HepG2 (cell line): ENCODE results near the gene PRKCSH. TPM values are rescaled to one million over a fixed set of nuclear protein-coding genes. Genes with fewer than 3 reads are reported as not detected.

Experiments used
- AHR ChIP-seq: IDR thresholded peaks from 2 replicates; pipeline ENCODE4 v1.6.1; 2018; ENCODE audit warnings: missing genetic modification reagents, missing compliant biosample characterization
- DNMT3B ChIP-seq: conservative IDR thresholded peaks from 2 replicates; pipeline ENCODE4 v1.6.1; 2016; ENCODE audit warnings: missing biosample characterization, control low read depth
- HMG20B ChIP-seq: conservative IDR thresholded peaks from 2 replicates; pipeline ENCODE4 v1.6.1; 2016; ENCODE audit warnings: missing genetic modification reagents, missing compliant biosample characterization
- LCORL ChIP-seq, 2 experiments: fragments of 450-650 bp in 1 of 2; sonication (generic) in 1 of 2; formaldehyde crosslinking in 1 of 2; IDR thresholded peaks; 2 replicates each; pipeline versions ENCODE4 v1.5.0 to v1.6.1; 2017 to 2020; ENCODE audit warnings: antibody characterized with exemption in 1 of 2, missing genetic modification reagents in 1 of 2
- MAFF ChIP-seq: IDR thresholded peaks from 2 replicates; pipeline ENCODE4 v1.6.1; 2011; ENCODE audit warnings: low read depth, low read length, improper control_type of control experiment
- NFKB2 ChIP-seq: sonication (generic); formaldehyde crosslinking; IDR thresholded peaks from 2 replicates; pipeline ENCODE4 v1.4.0; 2020; ENCODE audit warnings: missing genetic modification reagents, borderline replicate concordance
- PHF21A ChIP-seq: sonication (generic); formaldehyde crosslinking; IDR thresholded peaks from 2 replicates; pipeline ENCODE4 v1.5.0; 2020; ENCODE audit warnings: mild to moderate bottlenecking, missing genetic modification reagents
- RBAK ChIP-seq: sonication (generic); formaldehyde crosslinking; IDR thresholded peaks from 2 replicates; pipeline ENCODE4 v1.5.1; 2020; ENCODE audit warnings: mild to moderate bottlenecking, missing genetic modification reagents
- TP53 ChIP-seq: sonication (generic); formaldehyde crosslinking; conservative IDR thresholded peaks from 2 replicates; pipeline ENCODE4 v1.4.0; 2020; ENCODE audit warnings: missing genetic modification reagents
- ZBTB7A ChIP-seq: sonication (generic); formaldehyde crosslinking; IDR thresholded peaks from 2 replicates; pipeline ENCODE4 v1.8.0; 2022; ENCODE audit warnings: mild to moderate bottlenecking, missing genetic modification reagents
- ZNF253 ChIP-seq: sonication (generic); formaldehyde crosslinking; IDR thresholded peaks from 2 replicates; pipeline ENCODE4 v1.8.0; 2022; ENCODE audit warnings: mild to moderate bottlenecking, missing genetic modification reagents, borderline replicate concordance
- polyA plus RNA-seq, 8 experiments: library from polyadenylated mRNA; depleted of rRNA in 3 of 8; stranded (reverse) in 7 of 8; unstranded in 1 of 8; fragments of >200 nt; fragmentation: Illumina TruSeq in 4 of 8; extraction: Trizol in 4 of 8; gene quantifications; 2 replicates each; pipeline versions ENCODE4 v1.2.1 to v1.2.3, GENCODE V29; 2011 to 2016; ENCODE audit warnings: low read depth in 4 of 8, missing spikeins in 1 of 8, mixed read lengths in 1 of 8; ENCODE audit not compliant: insufficient read depth in 1 of 8
- total RNA-seq, 5 experiments: library from RNA; depleted of rRNA; stranded (reverse); fragments of >200 nt; fragmentation: Illumina TruSeq; extraction: Trizol; gene quantifications; 2 replicates each; pipeline ENCODE4 v1.2.3, GENCODE V29; 2016; ENCODE audit warnings: low read depth in 1 of 5
- TF ChIP-seq, protein P1 (sequence below): sonication (generic); formaldehyde crosslinking; conservative IDR thresholded peaks from 2 replicates; pipeline ENCODE4 v1.4.0; 2020; ENCODE audit warnings: mild to moderate bottlenecking, missing genetic modification reagents, moderate library complexity
- TF ChIP-seq, protein P2 (sequence below): sonication (generic); formaldehyde crosslinking; IDR thresholded peaks from 2 replicates; pipeline ENCODE4 v1.8.1; 2023; ENCODE audit warnings: mild to moderate bottlenecking, missing genetic modification reagents
- TF ChIP-seq, protein P3 (sequence below): sonication (generic); formaldehyde crosslinking; IDR thresholded peaks from 2 replicates; pipeline ENCODE4 v1.5.1; 2020; ENCODE audit warnings: mild to moderate bottlenecking, missing genetic modification reagents, moderate library complexity
- TF ChIP-seq, protein P4 (sequence below): sonication (generic); formaldehyde crosslinking; IDR thresholded peaks from 2 replicates; pipeline ENCODE4 v1.4.0; 2020; ENCODE audit warnings: mild to moderate bottlenecking, low read depth, missing genetic modification reagents
- TF ChIP-seq, protein P5 (sequence below): sonication (generic); formaldehyde crosslinking; IDR thresholded peaks from 2 replicates; pipeline ENCODE4 v1.4.0; 2020; ENCODE audit warnings: low read depth, missing genetic modification reagents

The PRKCSH gene
- total and polyA plus RNA-seq, 2 of the 13 experiments (the other 11 are each of a cell fraction or from before 2014, with no cell fraction given): 85.1 to 125 TPM

DNA sequence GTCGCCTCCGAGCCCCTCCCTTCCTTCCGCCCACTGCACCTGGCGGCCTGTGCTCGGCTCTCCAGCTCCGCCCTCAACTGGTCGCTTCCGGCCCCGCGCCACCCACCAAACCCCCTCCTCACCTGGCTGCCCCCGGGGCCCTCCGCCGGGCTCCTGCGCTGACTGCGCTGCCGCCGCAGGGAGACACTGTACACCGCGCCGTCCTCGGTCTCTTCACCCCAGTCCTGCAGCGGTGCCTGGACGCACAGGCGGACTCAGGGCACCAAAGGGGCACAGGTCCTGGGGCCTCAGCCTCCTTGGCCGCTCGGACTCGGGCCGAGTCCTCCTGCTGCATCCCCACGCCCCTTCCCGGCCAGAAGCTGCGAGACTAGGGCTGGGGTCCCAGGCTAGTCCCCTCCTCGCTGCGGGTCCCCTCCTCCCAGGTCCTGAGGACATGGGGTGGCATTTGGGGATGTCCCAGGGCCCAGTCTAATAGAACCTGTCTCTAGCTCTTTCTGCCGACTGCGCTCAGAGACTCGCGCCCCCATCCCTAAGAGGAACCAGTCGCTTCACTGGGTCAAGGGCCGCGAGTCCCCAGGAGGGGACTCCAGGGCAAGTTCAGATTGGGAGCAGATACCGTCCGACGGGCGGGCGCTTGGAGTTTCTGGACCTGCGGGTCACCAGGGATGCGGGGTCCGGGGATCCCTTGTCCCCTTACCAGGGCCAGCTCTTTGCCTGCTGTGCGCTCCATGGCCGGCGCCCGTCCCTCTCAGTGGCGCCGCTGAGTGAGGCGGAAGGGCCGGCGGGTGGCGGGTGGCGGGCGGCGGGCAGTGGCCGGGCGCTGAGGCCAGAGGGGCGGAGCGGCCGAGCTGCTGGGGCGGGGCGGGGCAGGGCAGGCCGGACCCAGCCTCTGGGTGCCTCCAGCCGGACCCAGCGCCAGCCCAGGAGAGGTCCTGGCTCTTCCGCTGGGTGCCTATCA, 16.6 kb upstream of the PRKCSH start, which contains the start of gene RGL3 (continued):
- TF ChIP-seq, protein P1, sequence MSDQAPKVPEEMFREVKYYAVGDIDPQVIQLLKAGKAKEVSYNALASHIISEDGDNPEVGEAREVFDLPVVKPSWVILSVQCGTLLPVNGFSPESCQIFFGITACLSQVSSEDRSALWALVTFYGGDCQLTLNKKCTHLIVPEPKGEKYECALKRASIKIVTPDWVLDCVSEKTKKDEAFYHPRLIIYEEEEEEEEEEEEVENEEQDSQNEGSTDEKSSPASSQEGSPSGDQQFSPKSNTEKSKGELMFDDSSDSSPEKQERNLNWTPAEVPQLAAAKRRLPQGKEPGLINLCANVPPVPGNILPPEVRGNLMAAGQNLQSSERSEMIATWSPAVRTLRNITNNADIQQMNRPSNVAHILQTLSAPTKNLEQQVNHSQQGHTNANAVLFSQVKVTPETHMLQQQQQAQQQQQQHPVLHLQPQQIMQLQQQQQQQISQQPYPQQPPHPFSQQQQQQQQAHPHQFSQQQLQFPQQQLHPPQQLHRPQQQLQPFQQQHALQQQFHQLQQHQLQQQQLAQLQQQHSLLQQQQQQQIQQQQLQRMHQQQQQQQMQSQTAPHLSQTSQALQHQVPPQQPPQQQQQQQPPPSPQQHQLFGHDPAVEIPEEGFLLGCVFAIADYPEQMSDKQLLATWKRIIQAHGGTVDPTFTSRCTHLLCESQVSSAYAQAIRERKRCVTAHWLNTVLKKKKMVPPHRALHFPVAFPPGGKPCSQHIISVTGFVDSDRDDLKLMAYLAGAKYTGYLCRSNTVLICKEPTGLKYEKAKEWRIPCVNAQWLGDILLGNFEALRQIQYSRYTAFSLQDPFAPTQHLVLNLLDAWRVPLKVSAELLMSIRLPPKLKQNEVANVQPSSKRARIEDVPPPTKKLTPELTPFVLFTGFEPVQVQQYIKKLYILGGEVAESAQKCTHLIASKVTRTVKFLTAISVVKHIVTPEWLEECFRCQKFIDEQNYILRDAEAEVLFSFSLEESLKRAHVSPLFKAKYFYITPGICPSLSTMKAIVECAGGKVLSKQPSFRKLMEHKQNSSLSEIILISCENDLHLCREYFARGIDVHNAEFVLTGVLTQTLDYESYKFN: peak; percentile 25; the same call in 1 of the 2 replicates
- peak; percentile 34; the same call in 1 of the 2 replicates for TF ChIP-seq PHF21A (CRISPR knock-in tag)
- no peak for TF ChIP-seq ZNF253 (CRISPR knock-in tag)
- TF ChIP-seq, protein P2, sequence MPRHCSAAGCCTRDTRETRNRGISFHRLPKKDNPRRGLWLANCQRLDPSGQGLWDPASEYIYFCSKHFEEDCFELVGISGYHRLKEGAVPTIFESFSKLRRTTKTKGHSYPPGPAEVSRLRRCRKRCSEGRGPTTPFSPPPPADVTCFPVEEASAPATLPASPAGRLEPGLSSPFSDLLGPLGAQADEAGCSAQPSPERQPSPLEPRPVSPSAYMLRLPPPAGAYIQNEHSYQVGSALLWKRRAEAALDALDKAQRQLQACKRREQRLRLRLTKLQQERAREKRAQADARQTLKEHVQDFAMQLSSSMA (CRISPR knock-in tag): peak; percentile 82; the same call in 1 of the 2 replicates
- no peak for TF ChIP-seq LCORL (IDR thresholded peaks at IDR 0.05)
- peak; percentile 66; the same call in 1 of the 2 replicates for TF ChIP-seq LCORL (CRISPR knock-in tag; IDR thresholded peaks at IDR 0.05)
- peak; percentile 90; the same call in 1 of the 2 replicates for TF ChIP-seq ZBTB7A
- TF ChIP-seq DNMT3B (CRISPR knock-in tag): no peak
- TF ChIP-seq AHR (CRISPR knock-in tag): peak; percentile 39; the same call in 1 of the 2 replicates
- no peak for TF ChIP-seq MAFF
- TF ChIP-seq, protein P3, sequence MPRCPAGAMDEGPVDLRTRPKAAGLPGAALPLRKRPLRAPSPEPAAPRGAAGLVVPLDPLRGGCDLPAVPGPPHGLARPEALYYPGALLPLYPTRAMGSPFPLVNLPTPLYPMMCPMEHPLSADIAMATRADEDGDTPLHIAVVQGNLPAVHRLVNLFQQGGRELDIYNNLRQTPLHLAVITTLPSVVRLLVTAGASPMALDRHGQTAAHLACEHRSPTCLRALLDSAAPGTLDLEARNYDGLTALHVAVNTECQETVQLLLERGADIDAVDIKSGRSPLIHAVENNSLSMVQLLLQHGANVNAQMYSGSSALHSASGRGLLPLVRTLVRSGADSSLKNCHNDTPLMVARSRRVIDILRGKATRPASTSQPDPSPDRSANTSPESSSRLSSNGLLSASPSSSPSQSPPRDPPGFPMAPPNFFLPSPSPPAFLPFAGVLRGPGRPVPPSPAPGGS (CRISPR knock-in tag): peak; percentile 68; the same call in 1 of the 2 replicates
- TF ChIP-seq TP53 (CRISPR knock-in tag): no peak
- TF ChIP-seq, protein P4, sequence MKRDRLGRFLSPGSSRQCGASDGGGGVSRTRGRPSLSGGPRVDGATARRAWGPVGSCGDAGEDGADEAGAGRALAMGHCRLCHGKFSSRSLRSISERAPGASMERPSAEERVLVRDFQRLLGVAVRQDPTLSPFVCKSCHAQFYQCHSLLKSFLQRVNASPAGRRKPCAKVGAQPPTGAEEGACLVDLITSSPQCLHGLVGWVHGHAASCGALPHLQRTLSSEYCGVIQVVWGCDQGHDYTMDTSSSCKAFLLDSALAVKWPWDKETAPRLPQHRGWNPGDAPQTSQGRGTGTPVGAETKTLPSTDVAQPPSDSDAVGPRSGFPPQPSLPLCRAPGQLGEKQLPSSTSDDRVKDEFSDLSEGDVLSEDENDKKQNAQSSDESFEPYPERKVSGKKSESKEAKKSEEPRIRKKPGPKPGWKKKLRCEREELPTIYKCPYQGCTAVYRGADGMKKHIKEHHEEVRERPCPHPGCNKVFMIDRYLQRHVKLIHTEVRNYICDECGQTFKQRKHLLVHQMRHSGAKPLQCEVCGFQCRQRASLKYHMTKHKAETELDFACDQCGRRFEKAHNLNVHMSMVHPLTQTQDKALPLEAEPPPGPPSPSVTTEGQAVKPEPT (CRISPR knock-in tag): no peak
- TF ChIP-seq, protein P5, sequence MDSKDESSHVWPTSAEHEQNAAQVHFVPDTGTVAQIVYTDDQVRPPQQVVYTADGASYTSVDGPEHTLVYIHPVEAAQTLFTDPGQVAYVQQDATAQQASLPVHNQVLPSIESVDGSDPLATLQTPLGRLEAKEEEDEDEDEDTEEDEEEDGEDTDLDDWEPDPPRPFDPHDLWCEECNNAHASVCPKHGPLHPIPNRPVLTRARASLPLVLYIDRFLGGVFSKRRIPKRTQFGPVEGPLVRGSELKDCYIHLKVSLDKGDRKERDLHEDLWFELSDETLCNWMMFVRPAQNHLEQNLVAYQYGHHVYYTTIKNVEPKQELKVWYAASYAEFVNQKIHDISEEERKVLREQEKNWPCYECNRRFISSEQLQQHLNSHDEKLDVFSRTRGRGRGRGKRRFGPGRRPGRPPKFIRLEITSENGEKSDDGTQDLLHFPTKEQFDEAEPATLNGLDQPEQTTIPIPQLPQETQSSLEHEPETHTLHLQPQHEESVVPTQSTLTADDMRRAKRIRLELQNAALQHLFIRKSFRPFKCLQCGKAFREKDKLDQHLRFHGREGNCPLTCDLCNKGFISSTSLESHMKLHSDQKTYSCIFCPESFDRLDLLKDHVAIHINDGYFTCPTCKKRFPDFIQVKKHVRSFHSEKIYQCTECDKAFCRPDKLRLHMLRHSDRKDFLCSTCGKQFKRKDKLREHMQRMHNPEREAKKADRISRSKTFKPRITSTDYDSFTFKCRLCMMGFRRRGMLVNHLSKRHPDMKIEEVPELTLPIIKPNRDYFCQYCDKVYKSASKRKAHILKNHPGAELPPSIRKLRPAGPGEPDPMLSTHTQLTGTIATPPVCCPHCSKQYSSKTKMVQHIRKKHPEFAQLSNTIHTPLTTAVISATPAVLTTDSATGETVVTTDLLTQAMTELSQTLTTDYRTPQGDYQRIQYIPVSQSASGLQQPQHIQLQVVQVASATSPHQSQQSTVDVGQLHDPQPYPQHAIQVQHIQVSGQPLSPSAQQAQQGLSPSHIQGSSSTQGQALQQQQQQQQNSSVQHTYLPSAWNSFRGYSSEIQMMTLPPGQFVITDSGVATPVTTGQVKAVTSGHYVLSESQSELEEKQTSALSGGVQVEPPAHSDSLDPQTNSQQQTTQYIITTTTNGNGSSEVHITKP (CRISPR knock-in tag): no peak
- no peak; the same call in 1 of the 2 replicates for TF ChIP-seq NFKB2 (CRISPR knock-in tag)
- no peak for TF ChIP-seq RBAK (CRISPR knock-in tag)
- TF ChIP-seq HMG20B: no peak
